Measurements from ENCODE around the gene TBC1D12.
"Not testable (repeated sequence)": the region's sequence is repeated elsewhere in the genome, so short reads cannot be mapped to it uniquely, and the experiment has no call there.

Gene TBC1D12

DNA sequence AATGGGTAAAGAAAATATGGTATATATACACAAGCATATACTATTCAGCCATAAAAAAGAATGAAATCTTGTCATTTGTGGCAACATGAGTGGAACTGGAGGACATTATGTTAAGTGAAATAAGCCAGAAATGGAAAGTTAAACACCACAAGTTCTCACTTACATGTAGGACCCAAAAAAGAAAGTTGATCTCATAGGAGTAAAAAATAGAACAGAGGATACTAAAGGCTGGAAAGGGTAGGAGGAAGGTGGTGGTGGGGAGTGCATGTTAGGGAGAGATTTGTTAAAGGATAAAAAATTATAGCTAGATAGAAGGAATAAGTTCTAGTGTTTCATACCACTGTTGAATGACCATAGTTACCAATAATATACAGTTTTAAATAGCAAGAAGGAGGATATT lies 48.4 kb downstream of the TBC1D12 start:
- DNase-seq (ENCODE audit: low read depth in 2 of 2, low spot score in 1 of 2) = no peak

DNA sequence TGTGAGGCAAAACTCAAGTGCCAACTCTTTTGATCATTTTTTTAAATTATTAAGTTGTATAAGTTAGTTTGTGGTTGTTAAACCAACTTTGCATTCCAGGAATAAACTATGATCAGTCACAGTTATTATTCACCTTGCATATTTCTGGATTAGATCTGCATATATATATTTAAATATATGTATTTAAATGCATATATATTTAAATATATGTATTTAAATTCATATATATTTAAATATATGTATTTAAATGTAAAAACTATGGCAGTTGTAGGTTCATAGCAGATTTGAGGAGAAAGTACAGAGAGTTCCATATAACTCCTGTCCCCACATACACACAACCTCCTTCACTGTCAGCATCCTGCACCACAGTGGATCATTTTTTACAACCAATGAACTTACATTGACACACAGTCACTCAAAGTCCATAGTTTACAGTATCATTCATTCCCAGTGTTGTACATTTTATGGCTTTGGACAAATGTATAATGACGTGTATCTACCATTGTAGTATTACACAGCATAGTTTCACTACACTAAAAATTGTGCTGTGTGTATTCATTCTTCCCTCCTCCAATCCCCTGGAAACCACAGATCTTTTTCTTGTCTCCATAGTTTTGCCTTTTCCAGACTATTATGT lies 49.7 kb downstream of the TBC1D12 start:
- no peak for DNase-seq (ENCODE audit: low read depth in 2 of 2, low spot score in 1 of 2)

DNA sequence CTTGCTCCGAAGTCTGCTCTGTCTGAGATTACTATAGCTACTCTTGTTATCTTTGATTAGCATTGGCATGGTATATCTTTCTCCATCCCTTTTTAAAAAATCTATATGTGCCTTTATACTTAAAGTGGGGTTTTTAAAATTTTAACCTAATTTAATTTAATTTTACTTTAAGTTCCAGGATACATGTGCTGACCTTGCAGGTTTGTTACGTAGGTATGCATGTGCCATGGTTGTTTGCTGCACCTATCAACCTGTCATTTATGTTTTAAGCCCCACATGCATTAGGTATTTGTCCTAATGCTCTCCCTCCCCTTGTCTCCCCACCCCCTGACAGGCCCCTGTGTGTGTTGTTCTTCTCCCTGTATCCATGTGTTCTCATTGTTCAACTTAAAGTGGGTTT lies 54.6 kb downstream of the TBC1D12 start:
- no peak for DNase-seq (ENCODE audit: low read depth in 2 of 2, low spot score in 1 of 2)

DNA sequence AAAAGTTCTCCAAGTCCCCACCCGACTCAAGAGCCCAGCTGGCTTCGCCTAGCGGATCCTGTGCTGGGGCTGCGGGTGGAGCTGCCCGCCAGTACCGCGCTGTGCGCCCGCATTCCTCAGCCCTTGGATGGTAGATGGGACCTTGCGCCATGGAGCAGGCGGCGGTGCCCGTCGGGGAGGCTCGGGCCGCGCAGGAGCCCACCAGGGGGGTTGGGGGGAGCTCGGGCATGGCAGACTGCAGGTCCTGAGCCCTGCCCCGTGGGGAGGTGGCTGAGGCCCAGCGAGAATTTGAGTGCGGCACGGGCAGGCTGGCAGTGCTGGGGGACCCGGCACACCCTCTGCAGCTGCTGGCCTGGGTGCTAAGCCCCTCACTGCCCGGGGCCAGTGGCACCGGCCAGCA lies 57.0 kb downstream of the TBC1D12 start:
- no peak for DNase-seq (ENCODE audit: low read depth in 2 of 2, low spot score in 1 of 2)

DNA sequence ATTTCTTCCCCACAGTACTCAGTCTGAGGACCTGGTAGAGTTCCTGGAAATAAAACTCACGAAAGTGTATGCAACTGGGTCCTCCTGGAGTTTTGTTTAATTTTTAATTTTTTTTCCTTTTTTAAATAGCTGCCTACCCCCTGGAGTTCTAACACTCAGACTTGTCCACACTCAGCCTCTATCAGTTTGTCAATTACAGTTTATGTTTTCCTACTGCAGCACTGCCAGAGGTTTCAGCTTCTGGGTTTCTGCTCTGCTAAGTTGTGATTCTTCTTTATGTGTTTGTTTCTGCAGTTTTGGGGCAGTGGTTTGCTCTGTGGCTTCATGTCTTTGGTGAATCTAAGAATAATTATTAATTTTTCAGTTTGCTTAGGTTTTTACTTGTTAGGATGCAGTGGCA lies 59.2 kb downstream of the TBC1D12 start:
- DNase-seq (ENCODE audit: low read depth in 2 of 2, low spot score in 1 of 2) = no peak

DNA sequence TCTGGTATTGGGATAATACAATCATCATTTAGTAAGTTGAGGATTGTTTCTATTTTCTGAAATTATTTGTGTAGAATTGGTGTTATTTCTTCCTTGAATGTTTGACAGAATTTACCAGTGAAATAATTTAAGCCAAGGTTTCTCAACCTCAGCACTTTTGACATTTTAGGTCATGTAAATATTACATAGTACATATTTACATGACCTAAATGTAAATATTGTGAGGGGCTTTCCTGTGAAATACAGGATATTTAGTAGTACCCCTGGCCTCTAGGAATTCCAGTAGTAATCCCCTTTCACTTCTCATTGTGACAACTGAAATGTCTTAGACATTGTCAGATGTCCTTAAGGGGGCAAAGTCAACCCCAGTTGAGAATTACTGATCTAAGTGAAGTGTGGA lies 59.8 kb downstream of the TBC1D12 start:
- no peak for DNase-seq (ENCODE audit: low read depth in 2 of 2, low spot score in 1 of 2)

DNA sequence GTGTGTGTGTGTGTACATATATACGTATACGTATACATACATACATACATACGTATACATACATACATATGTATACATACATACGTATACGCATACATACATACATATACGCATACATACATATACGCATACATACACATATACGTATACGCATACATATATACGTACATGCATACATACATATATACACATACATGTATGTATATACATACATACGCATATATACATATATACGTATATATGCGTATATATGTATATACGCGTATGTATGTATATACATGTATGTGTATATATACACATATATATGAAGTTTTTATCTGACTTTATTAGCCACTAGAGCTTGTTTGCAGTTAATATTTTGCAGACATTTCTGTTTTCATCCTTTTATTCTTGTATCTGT lies 63.3 kb downstream of the TBC1D12 start:
- DNase-seq (ENCODE audit: low read depth in 2 of 2, low spot score in 1 of 2) = no peak

DNA sequence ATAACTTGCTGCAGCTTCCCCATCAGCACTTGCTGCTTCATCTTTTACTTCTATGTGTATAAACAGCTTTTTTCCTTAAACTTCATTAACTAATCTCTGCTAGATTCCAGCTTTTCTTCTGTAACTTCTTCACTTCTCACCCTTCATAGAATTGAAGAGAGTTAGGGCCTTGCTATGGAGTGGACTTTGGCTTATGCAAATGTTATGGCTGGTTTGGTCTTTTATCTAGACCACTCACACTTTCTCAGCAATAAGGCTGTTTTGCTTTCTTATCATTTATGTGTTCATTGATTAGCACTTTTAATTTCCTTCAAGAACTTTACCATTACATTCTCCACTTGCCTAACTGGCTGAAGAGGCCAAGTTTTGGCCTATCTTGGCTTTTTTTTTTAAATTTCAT lies 79.1 kb downstream of the TBC1D12 start:
- no peak for DNase-seq (ENCODE audit: low read depth in 2 of 2, low spot score in 1 of 2)

DNA sequence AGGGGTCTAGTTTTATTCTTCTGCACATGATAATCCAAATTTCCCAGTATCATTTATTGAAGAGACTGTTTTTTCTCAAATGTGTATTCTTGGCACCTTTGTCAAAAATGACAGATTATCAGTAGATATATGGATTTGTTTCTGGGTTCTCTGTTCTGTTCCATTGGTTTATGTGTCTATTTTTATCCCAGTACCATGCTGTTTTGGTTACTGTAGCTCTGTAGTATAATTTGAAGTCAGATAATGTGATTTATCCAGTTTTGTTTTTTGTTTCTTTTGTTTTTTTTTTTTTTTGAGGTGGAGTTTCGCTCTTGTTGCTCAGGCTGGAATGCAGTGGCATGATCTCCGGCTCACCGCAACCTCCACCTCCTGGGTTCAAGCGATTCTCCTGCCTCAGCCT lies 81.6 kb downstream of the TBC1D12 start:
- no peak for DNase-seq (ENCODE audit: low read depth in 2 of 2, low spot score in 1 of 2)

DNA sequence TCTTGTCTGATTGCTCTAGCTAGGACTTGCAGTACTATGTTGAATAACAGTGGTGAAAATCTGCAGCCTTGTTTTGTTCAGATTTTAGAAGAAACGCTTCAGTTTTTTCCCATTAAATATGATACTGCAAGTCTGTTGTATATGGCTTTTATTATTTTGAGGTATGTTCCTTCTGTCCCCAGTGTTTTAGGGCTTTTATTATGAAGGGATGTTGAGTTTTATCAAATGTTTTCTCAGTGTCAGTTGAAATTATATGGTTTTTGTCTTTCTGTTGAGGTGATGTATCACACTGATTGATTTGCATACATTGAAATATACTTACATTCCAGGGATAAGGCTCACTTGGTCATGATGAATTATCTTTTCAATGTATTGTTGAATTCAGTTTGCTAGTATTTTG lies 82.8 kb downstream of the TBC1D12 start:
- DNase-seq (ENCODE audit: low read depth in 2 of 2, low spot score in 1 of 2) = no peak

DNA sequence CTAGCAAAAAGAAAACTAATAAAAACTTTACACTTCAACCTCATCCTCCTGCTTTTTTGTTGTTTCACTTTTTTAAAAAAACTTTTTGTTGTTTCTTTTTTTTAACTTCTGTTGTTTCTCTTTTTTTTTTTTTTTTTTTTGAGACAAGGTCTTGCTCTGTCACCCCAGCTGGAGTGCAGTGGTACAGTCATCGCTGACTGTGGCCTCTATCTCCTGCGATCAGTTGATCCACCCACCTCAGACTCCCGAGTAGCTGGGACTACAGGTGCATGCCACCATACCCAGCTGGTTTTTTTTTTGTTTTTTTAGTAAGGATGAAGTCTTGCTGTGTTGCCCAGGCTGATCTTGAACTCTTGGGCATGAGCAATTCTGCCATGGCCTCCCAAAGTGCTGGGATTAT lies 85.2 kb downstream of the TBC1D12 start:
- DNase-seq (ENCODE audit: low read depth in 2 of 2, low spot score in 1 of 2) = no peak

DNA sequence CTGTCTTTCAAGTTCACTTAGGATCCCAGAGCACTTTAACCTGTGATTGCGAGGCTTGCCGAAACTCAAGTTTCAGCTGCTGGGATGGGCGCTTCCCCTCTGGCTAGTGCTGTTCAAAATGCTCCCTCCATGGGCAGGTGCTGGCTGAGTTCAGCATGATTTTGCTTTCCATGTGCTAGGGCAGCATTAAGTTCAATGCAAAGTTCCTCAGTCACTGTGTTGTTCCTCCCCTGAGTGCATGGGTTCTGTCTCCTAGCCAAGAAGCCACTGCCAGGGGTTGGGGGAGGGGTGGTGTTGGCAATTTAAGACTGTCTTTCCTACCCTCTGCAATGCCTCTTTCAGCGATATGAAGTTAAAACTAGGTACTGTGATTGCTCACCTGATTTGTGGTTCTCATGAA lies 86.8 kb downstream of the TBC1D12 start:
- no peak for DNase-seq (ENCODE audit: low read depth in 2 of 2, low spot score in 1 of 2)

DNA sequence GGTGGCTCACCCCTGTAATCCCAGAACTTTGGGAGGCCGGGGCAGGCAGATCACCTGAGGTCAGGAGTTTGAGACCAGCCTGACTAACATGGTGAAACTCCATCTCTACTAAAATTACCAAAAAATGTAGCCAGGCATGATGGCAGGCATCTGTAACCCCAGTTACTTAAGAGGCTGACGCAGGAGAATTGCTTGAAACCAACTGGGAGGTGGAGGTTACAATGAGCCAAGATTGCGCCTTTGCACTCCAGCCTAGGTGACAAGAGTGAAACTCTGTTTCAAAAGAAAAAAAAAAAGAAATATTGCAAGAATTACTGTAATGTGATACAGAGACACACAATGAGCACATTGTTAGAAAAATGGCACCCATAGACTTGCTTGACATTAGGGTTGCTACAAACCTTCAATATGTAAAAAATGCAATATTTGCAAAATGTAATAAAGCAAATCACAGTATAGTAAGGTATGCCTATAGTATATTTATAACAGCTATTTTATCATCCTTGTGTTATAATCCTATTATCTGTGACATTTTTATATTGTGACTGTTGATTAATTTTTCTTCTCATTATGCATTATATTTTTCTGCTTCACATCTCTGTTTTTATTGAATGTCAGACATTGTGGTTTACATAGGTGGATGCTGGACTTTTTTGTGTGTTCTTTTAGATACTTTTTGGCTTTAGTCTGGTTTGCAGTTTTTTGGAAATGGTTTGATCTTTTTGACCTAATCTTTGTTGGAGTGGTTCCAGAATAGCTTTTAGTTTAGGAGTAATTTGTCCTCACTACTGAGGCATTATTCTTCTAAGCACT lies 87.8 kb downstream of the TBC1D12 start:
- no peak for DNase-seq (ENCODE audit: low read depth in 2 of 2, low spot score in 1 of 2)

DNA sequence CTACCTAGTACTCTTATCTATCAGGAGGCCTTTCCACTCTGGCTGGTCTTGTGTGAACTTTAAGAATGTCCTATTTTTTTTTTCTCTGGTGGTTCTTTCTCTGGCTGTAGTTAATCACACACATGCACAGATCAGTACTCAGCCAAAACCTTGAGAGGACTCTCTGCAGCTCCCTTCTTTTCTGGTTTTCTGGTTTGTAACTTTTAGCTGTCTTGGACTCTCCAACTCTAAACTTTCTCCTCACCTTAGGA lies 88.4 kb downstream of the TBC1D12 start:
- DNase-seq (ENCODE audit: low read depth in 2 of 2, low spot score in 1 of 2) = no peak

DNA sequence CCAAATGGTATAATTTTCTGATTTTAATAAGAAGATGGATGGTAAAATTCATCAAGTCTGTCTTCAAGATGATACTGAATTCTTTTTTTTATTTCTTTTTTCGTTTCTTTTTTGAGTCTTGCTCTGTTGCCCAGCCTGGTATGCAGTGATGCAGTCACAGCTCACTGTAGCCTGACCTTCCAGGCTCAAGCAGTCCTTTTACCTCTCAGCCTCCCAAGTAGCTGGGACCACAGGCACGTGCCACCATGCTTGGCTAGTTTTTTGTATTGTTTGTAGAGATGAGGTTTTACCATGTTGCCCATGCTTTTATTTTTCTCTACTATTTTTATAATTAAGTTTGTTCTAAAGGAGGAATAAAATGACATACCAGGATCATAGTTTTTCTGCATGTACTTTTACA lies 91.1 kb downstream of the TBC1D12 start:
- DNase-seq (ENCODE audit: low read depth in 2 of 2, low spot score in 1 of 2) = no peak

DNA sequence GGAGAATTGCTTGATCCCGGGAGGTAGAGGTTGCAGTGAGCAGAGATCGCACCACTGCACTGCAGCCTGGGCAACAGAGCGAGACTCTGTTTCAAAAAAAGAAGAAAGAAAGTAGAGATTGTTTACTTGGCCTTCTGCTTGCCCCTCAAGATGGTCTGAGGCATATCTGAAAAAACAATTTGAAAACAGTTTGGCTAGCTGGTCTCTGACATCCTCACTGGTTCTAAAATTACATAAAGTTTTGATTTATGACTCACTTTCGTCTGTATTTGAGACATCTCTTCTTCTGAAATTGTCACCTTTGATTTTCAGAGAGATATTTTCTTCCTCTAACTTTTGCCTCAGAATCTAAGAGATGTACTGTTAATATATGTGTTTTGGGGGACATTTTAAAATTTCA lies 93.7 kb downstream of the TBC1D12 start:
- no peak for DNase-seq (ENCODE audit: low read depth in 2 of 2, low spot score in 1 of 2)

DNA sequence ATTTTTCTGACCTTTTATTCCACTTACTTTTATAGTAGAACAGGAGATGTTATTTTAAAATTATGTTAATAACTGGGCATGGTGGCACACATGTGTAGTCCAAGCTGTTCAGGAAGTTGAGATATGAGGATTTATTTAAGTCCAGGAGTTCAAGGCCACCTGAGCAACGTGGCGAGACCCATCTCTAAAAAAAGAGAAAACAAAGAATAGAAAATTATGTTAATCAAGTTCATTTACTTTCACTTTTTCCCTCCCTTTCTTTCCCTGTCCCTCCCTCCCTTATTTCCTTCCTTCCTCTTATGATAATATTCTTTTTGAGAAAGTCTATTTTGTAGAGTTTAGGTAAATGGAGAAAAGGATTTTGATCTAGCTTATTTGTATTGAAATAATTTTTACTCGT lies 94.3 kb downstream of the TBC1D12 start:
- DNase-seq (ENCODE audit: low read depth in 2 of 2, low spot score in 1 of 2) = no peak

DNA sequence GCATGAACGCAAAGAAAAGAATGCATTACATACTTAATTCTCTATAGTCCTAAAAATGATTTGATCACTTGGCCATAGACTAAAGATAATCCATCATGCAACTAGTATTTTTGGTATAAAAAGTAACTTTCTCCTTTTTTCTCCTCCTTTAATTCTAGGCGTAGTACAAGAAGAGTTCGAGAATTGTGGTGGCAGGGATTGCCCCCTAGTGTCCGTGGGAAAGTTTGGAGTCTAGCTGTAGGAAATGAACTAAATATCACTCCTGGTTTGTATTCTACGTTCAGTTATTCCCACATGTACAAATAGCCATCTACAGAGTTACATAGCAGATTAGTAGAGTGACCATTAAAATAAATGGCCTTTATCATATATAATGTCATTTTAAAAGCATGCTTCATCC lies 97.7 kb downstream of the TBC1D12 start:
- DNase-seq (ENCODE audit: low read depth in 2 of 2, low spot score in 1 of 2) = no peak

DNA sequence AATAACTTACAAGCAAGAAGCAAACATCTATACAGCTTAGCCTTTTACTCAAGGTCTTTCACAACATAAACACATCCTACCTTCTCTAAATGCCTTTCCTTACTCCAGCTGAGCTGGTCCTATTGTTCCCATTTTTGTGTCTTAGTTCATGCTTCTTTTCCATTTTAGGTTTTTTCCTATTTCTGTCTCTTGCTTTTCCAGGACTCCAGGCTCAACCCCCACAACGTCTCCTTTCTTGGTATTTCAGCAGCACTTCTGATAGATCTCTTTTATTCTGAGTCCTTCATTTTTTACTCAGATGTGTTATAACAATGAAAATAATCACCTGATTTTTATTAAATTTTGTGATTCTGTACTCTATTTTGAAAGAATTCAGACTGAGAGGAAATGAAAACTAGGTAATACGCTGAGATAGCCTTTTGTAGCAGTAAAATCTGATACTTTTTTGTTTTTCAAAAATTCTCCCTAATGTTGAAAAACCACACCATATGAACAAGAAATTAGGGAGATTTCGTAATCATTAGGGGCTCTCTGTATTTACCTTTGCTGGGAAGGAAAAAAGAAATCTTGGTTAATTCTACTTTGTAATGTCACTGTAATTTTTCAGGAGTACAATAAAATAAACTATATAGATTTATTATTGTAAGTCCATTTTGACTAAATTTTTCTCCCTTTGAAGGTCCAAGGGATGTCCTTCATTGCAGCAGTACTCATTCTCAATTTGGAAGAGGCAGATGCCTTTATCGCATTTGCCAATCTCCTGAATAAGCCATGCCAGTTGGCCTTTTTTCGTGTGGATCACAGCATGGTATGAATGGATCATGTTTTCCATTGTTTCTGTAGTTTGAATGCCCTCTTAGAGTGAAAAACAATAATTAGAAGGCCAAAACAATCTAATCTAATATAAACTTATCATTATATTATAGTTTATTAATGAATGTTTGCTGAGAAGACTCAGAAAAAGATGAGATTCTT lies 119.2 kb downstream of the TBC1D12 start:
- DNase-seq (ENCODE audit: low read depth in 2 of 2, low spot score in 1 of 2) = no peak

DNA sequence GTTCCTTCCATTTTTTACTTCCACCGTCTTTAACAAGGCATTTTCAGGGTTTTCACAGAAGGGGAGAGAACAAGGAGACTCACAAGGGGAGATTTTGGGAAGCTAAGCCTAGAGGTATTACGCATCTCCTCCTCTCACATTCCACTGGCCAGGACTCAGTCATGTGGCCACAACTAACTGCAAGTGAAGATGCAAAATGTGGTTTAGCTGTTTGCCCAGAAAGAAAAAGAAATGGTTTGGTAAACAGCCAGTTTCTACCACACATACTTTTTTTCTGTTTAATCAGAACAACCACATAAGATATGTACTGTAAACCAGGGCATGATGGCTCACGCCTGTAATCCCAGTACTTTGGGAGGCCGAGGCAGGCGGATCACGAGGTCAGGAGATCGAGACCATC lies 121.8 kb downstream of the TBC1D12 start:
- DNase-seq (ENCODE audit: low read depth in 2 of 2, low spot score in 1 of 2) = no peak

DNA sequence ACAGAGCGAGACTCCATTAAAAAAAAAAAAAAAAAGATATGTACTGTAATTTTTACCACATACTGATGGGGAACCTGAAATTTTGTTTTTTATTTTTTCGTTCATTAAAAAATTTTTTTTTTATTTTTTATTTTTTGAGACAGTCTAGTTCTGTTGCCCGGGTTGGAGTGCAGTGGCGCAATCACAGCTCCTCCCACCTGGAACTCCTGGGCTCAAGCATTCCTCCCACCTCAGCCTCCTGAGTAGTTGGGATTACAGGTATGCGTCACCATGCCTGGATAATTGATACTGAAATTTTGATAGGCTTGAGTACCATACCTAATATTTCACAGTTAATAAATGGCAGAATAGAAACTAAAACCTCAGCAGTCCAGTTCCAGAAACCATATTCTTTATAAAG lies 122.4 kb downstream of the TBC1D12 start:
- no peak for DNase-seq (ENCODE audit: low read depth in 2 of 2, low spot score in 1 of 2)

DNA sequence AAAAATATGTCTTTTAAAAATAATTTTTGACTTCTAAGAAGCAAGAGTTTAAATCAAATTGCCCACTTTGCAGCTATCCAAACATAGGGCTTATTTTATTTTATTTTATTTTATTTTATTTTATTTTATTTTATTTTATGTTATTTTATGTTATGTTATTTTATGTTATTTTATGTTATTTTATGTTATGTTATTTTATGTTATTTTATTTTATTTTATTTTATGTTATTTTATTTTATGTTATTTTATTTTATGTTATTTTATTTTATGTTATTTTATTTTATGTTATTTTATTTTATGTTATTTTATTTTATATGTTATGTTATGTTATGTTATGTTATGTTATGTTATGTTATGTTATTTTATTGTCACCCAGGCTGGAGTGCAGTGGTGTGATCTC lies 129.2 kb downstream of the TBC1D12 start:
- DNase-seq (ENCODE audit: low read depth in 2 of 2, low spot score in 1 of 2) = not testable (repeated sequence)
